Liver (tissue), 3 donors: Measurements from ENCODE around the gene MYO3B.
"Not testable (repeated sequence)": the region's sequence is repeated elsewhere in the genome, so short reads cannot be mapped to it uniquely, and the experiment has no call there.

Experiments
- CTCF ChIP-seq: fragments of 150-350 bp; IDR thresholded peaks from 2 replicates; pipeline ENCODE4 v1.5.1; 2017; ENCODE audit warnings: improper control_type of control experiment, low read depth, low read length; ENCODE audit not compliant: missing input control
- MAX ChIP-seq: IDR thresholded peaks from 2 replicates; pipeline ENCODE4 v1.6.1; 2016; ENCODE audit warnings: antibody characterized with exemption
- RAD21 ChIP-seq, 2 donors: IDR thresholded peaks; 2 replicates each; pipeline ENCODE4 v1.6.1; 2016; ENCODE audit warnings: antibody characterized with exemption in 2 of 2, mild to moderate bottlenecking in 2 of 2
- SP1 ChIP-seq: IDR thresholded peaks from 2 replicates; pipeline ENCODE4 v1.6.1; 2018; ENCODE audit warnings: antibody characterized with exemption, mild to moderate bottlenecking
- YY1 ChIP-seq: IDR thresholded peaks from 2 replicates; pipeline ENCODE4 v1.6.1; 2016; ENCODE audit warnings: antibody characterized with exemption, mild to moderate bottlenecking
- donor health status: healthy.
- donor health status: healthy.

- TF ChIP-seq RAD21 (IDR thresholded peaks at IDR 0.05); MAX; CTCF; SP1; YY1: not testable (repeated sequence)
Measured at GRCh38 chr2:170618948-170619347, 441.0 kb downstream of the MYO3B start.
